ENCODE data around the gene KBTBD3.

Gene KBTBD3, protein sequence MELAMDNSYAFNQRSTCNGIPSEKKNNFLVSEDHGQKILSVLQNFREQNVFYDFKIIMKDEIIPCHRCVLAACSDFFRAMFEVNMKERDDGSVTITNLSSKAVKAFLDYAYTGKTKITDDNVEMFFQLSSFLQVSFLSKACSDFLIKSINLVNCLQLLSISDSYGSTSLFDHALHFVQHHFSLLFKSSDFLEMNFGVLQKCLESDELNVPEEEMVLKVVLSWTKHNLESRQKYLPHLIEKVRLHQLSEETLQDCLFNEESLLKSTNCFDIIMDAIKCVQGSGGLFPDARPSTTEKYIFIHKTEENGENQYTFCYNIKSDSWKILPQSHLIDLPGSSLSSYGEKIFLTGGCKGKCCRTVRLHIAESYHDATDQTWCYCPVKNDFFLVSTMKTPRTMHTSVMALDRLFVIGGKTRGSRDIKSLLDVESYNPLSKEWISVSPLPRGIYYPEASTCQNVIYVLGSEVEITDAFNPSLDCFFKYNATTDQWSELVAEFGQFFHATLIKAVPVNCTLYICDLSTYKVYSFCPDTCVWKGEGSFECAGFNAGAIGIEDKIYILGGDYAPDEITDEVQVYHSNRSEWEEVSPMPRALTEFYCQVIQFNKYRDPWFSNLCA

DNA sequence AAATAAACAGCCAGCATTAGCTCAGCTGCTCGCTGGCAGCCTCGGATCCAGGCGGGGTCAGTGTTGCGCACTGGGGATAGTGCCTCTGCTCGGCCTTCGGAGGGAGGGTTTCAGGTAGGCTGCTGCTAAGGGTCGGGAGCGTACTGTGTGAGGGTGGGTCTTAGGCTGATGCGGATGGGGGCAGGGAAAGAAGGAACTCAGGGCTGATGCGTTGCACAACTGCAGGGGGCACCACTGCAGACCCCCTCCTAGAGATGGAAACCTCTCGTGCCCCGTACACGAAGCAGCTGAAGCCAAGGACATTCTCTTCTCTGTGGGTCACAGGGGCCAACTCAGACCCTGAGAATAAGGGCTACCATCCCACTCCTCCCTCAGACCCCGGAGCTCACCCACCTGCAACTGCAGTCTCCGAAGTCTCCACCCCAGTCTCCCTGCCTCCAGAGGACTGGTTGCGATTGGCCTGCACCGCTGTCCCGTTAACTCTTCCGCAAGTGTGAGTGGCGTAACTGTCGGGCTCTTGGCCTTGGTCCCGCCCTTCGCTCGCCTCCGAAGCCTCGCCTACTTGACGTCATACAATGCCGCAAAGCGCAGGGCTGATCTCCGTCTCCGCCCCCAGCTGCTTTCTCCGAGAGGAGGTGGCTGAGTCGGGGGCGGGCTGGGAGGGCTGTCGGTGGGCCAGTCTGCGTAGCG, at the start of gene KBTBD3:
Gene KBTBD3 (minus strand): TSS at position 429 of the 690 bp plus-strand sequence. CDS start 18,250 bp downstream, outside the sequence.
- DNase-seq, result peak; percentile 99 to 100

DNA sequence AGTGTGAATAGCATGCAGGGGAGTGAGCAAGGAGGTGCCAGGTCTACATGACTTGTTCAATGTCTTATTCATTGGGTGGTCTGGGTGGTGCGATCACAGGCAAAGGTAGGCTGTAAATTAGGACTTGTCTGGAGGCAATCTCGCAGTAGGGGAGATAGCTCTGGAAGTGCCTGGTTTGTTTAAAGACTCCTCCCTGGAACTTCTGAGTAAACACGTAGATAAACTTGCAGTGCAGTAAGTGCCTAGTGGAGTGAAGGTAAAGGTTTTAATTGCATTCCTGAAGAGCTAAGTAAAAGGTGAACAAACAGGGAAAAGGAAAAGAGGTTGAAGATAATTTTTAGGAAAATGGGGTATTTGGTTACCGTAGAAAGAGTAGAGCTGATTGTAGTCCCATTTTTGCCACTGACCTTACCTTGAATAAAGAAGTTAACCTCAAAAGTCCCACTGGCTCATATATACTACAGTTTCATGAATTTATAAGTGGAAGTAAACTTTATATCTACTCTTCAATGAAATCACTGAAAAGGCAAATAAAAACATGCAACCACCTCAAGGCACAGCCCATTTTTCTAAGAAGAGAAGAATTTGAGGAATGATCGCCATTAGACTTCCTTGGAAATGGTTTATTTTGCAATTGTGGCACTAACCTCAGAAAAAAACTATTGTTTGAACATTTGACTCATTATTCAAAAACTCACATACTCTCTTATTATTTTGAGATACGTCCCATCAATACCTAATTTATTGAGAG, 44.6 kb upstream of the KBTBD3 start:
- DNase-seq, result no peak

DNA sequence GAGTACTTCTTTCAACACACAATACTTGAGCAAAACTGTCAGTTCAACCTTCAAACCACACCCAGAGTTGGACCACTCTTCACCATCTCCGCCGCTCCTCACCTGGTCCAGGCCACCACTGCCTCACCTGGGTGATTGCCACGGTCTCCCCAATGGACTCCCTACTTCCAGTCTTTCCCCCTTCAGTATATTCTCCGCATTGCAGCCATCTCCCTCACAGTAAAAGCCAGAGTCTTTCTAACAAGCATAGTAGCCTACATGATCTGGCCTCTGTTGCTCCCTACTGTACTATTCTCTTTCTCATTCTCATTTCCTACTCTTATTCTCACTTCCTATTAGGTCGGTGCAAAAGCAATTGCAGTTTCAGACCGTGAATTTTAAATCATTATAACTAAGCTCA, 28.8 kb upstream of the KBTBD3 start:
- no peak for DNase-seq

DNA sequence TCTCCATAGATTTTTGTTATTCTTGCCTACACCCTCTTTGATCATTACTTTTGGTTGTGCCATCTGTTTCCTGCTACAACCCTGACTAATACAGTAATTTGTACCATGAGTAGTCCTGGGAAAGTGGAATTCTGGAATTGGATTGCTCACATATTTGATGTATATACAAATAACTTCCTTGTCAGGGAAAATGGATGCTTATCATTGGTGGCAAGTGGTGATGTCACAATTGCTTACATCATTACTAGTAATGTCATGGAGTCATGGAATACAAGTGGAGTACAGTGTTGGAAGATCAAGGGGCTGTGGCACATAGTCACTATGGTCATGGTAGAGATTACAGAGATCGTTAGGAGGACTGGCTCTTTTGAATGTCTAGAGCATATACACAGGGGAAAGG, 24.7 kb upstream of the KBTBD3 start:
- DNase-seq, result no peak

DNA sequence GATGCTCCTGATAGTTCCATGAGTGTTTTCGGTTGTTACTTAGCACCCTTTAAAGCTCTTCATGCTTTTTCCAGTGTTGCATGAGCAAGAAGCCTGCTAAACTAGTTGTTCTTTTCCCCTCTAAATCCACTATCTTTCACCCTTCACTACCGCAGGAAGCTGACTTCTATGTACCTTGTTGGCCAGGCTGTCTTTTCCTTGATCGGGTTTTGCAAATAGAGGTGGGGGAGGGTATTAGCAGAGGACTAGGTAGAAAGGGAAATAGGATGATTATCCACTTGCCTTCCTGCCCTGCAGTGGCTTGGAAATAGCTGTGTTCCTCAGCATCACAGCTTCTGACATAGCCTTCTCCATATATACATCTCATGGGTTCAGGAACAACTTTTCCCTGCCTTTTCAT, 24.2 kb upstream of the KBTBD3 start:
- no peak for DNase-seq

DNA sequence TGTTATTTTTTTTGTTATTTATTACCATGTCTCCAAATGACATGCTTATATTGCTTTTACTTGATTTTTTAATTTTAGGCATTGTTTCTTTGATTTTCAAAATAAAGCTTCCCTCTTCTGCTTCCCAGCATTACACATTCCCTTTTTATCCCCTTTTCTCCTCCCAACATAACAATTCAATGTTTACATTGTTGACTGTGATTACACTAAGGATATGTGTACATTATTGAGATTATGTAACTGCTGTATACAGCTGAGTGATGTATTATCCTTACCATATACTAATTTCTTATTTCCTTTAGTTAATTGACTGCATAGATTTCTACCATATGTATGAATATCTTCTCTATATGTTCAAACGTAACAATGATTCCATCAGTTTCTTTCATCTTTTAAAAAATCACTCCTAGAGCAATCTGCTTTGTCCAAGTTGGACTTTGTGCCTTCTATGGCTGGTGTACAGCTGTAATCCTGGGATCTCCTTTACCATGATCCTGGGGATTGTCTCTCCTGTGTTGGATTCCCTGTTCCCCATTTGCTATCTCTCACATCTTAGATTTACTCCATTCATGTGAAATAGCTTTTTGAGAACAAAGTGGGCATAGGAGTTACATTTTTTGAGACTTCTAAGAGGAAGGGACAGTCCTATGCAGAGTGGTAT, 21.9 kb upstream of the KBTBD3 start:
- DNase-seq, result no peak

DNA sequence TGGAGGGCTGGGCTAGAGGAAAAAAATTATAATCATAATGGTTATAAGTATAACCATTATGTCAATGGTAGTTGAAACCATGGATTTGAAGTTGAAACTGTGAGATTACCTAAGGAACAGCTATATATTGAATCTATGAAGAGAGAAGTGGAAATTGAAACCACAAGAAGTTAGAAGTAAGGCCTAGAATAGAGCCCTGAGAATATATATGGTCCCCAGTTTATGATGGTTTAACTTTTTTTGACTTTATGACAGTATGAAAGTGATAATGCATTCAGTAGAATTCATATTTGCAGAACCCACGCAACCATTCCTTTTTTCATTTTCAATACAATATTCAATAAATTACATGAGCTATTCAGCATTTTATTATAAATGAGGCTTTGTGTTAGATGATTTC, 15.3 kb upstream of the KBTBD3 start:
- DNase-seq, result no peak

DNA sequence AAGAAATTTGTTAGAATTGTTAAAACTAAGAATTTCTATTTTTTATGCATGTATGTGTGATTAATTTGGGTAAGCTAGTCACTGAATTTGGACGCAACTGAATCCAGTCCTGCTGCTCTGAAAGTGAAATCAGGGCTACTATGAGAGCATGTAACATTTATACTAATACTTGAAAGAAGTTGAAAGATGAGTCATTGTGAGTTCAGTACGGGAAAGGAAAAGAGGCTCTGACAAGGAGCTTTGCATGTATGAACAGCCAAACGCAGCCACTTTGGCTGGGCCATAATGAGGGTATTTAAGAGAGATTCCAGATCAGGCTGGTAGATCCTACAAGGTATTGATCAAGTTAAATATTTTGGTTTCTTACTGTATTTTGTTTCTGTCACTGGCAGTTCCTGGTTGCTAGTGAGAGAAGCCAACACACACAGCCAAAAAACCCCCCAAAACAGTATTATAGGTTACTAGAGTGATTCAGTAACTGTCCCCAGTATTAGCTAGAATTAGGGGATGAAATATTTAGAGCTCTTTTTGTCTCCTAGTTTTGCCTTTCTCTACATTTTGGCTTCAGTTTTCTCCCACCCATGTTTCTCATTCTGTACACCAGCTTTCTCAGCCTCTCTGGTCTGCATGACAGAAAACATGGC, 14.5 kb upstream of the KBTBD3 start:
- no peak for DNase-seq

DNA sequence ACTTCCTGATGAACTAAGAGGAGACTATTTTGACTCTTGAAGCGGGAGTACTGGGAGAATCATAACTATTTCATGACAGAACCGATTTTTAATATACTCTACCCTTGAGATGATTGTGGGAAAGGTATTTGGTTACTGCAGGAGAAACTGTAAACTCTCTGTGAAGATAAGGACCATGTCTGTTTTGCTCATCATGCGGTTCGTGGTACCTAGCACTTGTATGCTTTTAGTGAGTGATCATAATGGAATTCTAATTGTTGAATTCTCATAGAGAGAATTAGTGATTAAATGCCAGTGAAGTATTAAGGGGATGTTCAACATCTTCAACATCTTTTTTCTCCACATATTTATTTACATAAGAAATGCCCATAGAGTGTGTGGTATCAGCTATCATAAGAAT, 11.7 kb upstream of the KBTBD3 start:
- no peak for DNase-seq

DNA sequence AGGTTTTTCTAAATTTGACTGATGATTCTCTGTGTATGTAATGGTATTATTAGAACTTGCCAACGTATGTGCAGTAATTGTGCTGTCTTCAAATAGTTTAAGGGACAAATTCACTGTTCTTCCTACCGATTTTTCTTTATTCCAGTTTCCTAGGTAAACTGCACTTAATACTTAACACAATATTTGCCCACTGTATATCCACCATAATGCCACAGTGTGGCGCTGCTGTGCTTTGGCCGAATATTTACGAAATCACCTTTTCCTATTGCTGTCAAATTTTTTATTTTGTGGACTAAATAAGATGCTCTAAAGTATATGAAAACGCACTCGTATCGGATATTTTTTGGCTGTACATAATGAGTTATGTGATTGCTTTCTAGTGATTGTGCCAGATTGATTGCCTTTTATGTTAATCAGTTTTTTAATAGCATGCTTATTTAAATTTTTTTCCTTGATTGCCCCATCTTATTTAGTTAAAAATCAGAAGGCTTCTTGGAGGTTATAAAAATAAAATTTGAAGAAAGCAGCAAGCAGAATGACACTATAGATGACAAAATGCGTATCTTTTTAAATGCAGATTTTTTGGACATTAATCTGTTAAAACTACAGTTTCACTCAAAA, 10.8 kb upstream of the KBTBD3 start:
- DNase-seq, result no peak

DNA sequence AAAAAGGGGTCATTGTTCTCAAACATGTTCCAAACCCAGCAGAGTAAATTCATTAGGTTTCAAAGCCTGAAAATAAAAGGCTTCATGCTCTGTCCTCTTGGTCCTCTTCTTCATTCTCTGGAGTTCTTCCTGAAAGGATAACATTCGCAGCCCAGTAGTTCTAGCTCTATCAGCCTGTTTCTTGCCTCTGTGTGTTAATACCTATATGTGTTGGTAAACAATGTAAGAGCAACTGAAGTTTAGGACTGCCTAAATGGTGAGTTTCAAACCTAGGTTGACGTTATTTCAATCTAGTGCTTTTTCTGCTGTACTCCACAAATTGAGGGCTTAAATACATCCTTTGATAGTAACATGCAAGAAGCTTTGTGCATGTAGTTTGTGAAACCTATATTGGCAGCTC, 9.7 kb upstream of the KBTBD3 start:
- DNase-seq, result no peak

DNA sequence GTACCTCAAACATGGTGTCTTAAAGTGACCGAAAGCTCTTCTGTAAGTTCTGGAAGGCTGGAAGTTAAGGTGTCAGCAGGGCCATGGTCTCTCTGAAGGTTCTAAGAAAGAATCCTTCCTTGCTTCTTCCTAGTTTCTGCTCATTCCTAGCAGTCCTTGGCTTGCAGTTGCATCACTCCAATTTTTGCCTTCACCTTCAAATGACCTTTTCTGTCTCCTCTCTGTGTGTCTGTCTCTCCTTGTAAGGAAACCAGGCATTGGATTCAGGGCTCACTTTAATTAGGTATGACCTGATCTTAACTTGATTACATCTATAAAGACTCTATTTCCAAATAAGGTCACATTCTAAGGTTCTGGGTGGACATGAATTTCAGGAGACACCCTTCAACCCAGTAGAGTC, 9.0 kb upstream of the KBTBD3 start:
- no peak for DNase-seq

DNA sequence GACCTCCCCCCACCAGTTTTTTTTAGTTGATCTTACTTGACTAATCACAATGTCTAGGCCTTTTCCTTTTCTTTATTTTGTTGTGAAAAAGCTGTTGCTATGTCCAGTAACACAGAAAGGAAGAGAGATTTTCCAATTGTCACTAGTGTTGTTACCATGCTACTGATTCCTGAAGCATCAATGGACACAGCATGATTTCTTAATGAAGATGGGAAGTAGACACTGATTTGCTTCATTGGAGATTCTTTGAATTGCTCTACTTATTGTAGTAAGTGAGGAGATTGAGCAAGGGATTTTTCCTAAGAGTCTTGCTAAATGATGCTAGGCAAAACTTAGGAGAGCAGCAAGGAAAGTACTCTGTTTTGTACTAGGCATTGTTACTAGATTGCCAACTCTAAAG, 4.9 kb upstream of the KBTBD3 start:
- DNase-seq, result no peak

DNA sequence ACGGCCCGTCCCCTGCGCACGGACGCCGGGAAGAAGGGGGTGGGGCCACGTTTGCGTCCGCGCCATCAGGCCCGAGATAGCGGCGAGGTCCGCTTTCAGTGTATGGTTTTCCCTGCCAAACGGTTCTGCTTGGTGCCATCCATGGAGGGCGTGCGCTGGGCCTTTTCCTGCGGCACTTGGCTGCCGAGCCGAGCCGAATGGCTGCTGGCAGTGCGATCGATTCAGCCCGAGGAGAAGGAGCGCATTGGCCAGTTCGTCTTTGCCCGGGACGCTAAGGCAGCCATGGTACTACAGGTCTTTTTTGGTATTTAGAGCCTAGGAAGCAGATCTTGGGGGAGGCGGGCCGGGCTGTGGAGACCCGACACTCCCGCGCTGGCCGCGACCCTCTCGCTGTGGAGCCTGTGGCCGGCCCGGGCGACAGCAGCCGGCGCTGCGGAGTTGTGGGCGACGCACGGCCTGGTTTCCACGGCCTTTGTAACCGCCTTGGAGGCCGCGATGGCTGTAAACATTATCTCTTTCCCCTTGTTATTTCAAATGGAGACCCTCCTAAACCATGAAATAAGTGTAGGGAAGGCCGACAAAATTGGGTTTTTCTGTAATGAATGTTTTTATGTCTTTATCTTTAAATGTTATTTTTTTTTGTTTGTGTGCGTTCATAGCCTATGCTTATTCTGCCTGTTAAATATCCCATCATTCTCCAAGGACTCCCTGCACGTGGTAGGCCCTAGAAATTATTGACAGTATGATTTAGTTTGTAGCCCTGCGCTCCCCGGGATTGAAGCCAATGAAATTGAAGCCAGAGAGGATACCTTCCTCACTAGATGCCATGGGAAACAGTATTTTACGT, 685 bp upstream of the KBTBD3 start, which contains the start of gene AASDHPPT:
Gene AASDHPPT (plus strand): TSS at position 54 of the 847 bp plus-strand sequence. CDS start 49 bp downstream, at position 103.
- DNase-seq, result no peak

DNA sequence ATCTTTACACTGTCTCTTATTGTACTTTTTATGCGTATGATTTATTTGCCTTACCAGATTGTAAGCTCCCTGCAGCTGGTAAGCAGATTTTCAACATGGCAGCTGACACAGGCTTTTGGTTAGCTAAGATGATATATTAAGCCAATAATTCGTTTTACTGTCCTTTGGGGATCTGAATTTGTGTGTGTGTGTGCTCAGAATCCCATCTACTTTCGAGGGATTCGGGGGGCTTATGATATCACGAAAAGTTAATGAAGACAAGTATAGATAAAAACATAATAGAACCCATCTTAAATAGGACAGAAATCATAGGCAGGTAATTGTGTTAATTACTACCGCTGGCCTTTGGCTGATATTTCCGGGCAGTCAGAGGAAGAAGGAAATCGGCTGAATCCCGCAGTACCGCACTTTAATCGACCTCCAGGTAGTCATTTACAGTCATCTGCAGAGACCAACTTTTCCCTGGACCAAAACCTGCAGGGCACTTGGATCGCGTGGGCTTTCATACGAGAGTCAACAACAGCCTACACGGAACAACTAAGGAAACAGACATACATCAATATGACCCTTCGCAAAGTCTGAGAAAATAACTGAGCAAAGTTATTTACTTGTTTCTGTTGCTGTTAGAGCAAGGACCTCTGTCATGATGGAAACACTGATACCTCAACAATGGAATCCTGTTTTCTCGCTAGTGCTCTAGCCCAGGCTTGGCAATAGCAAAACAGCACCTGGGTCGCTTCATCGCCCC, 802 bp downstream of the KBTBD3 start:
- no peak for DNase-seq

DNA sequence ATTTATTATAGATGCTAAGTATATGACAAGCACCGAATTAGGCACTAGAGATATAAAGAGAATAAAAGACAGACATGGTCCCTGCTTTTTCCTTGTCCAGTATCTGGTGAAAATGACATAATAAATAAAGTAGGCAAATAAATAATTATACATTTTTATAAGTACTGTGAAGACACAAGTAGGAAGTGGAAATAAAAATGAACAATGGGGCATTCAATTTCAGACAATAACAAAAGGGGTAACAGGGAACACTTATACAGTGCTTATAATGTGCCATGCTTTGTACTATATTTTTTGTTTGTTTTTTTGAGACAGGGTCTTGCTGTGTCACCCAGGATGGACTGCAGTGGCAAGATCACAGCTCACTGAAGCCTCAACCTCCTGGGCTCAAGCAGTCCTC, 4.3 kb downstream of the KBTBD3 start:
- no peak for DNase-seq

DNA sequence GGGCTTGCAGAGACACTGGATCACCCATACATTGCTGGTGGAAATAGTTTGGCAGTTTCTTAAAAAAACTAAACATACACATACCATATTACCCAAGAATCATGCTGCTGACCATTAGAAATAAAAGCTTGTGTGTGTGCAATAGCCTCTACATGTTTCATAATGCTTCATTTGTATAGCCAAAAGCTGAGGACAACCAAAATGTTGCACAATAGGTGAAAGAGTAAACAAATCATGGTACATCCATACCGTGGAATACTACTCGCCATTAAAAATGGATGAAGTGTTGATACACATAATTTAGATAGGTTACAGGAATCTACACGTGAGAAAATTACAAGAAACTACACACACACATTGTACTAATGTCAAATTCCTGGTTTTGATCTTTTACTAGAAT, 6.5 kb downstream of the KBTBD3 start:
- DNase-seq, result no peak

DNA sequence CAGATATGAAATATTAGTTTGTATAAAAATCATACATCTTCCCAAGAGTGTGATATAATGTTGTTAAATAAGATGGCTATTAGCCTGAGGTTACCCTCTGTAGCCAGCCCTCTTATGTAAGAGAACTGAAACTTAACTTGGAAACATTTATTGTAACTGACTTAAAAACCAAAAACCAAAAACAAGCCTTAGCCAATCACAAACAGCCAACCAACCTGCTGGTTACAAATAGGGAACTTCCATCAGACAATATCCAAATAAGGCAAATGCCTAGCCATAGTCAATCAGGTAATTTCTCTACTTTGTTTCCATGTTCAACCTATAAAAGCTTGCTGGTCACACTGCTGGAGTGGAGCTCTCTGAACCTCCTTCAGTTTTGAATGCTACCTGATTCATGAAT, 14.1 kb downstream of the KBTBD3 start:
- no peak for DNase-seq

Measured in cerebellar nuclear complex (tissue), 1 donor.